H9 (cell line): ENCODE results near the gene P4HTM. TPM values are rescaled to one million over a fixed set of nuclear protein-coding genes. Genes with fewer than 3 reads are reported as not detected.

ENCODE experiments used
- DNase-seq: peaks from one replicate; pipeline ENCODE4 v3.0.0-alpha.2; 2017
- H2AFZ ChIP-seq: one replicate; pipeline ENCODE4 v1.6.1; 2013; ENCODE audit warnings: mild to moderate bottlenecking, low read length, control low read depth, moderate library complexity
- H2AK5ac ChIP-seq: 2 replicates; pipeline ENCODE4 v1.6.1; 2013; ENCODE audit warnings: low read length, control low read depth, mixed read lengths; ENCODE audit not compliant: insufficient read length
- H2BK120ac ChIP-seq: one replicate; pipeline ENCODE4 v1.6.1; 2013; ENCODE audit warnings: low read depth, mild to moderate bottlenecking, low read length, control low read depth, inconsistent platforms; ENCODE audit not compliant: poor library complexity, severe bottlenecking
- H2BK12ac ChIP-seq: 2 replicates; pipeline ENCODE4 v1.6.1; 2013; ENCODE audit warnings: low read length, control low read depth, mixed read lengths, low read depth; ENCODE audit not compliant: insufficient read length
- H2BK15ac ChIP-seq: 2 replicates; pipeline ENCODE4 v1.6.1; 2013; ENCODE audit warnings: low read depth, low read length, control low read depth
- H2BK20ac ChIP-seq: one replicate; pipeline ENCODE4 v1.6.1; 2013; ENCODE audit warnings: low read depth, mild to moderate bottlenecking, low read length, control low read depth, inconsistent platforms; ENCODE audit not compliant: poor library complexity, severe bottlenecking
- H2BK5ac ChIP-seq: 2 replicates; pipeline ENCODE4 v1.6.1; 2013; ENCODE audit warnings: low read length, control low read depth, mixed read lengths; ENCODE audit not compliant: insufficient read length
- H3K14ac ChIP-seq: 2 replicates; pipeline ENCODE4 v1.6.1; 2013; ENCODE audit warnings: low read length, control low read depth; ENCODE audit not compliant: insufficient read depth
- H3K18ac ChIP-seq: 2 replicates; pipeline ENCODE4 v1.6.1; 2013; ENCODE audit warnings: low read depth, mild to moderate bottlenecking, mixed read lengths, low read length, control low read depth; ENCODE audit not compliant: insufficient read length
- H3K23ac ChIP-seq: 2 replicates; pipeline ENCODE4 v1.6.1; 2013; ENCODE audit warnings: low read length, control low read depth, mixed read lengths, low read depth; ENCODE audit not compliant: insufficient read length
- H3K23me2 ChIP-seq: 2 replicates; pipeline ENCODE4 v1.6.1; 2013; ENCODE audit warnings: low read depth, mild to moderate bottlenecking, mixed read lengths, low read length, control low read depth; ENCODE audit not compliant: insufficient read length, poor library complexity, severe bottlenecking
- H3K27ac ChIP-seq: 2 replicates; pipeline ENCODE4 v1.5.1; 2013; ENCODE audit warnings: low read length, control low read depth, mixed read lengths, low read depth; ENCODE audit not compliant: insufficient read length
- H3K27me3 ChIP-seq: 2 replicates; pipeline ENCODE4 v1.6.1; 2013; ENCODE audit warnings: low read length, control low read depth, inconsistent platforms; ENCODE audit not compliant: insufficient read depth
- H3K4ac ChIP-seq: 2 replicates; pipeline ENCODE4 v1.6.1; 2013; ENCODE audit warnings: low read depth, mild to moderate bottlenecking, control low read depth, inconsistent platforms, low read length, moderate library complexity
- H3K4me1 ChIP-seq: 2 replicates; pipeline ENCODE4 v1.6.1; 2013; ENCODE audit warnings: low read length, control low read depth, inconsistent platforms; ENCODE audit not compliant: insufficient read depth
- H3K4me2 ChIP-seq: 2 replicates; pipeline ENCODE4 v1.6.1; 2013; ENCODE audit warnings: low read length, control low read depth, mixed read lengths; ENCODE audit not compliant: insufficient read length, insufficient read depth
- H3K56ac ChIP-seq: 2 replicates; pipeline ENCODE4 v1.6.1; 2013; ENCODE audit warnings: low read depth, mild to moderate bottlenecking, mixed read lengths, low read length, control low read depth; ENCODE audit not compliant: insufficient read length
- H3K79me1 ChIP-seq: 2 replicates; pipeline ENCODE4 v1.6.1; 2013; ENCODE audit warnings: low read depth, mild to moderate bottlenecking, moderate library complexity, low read length, control low read depth, inconsistent platforms; ENCODE audit not compliant: insufficient read depth, poor library complexity, severe bottlenecking
- H3K79me2 ChIP-seq: 2 replicates; pipeline ENCODE4 v1.6.1; 2013; ENCODE audit warnings: low read length, control low read depth, inconsistent platforms; ENCODE audit not compliant: insufficient read depth
- H3K9ac ChIP-seq: 2 replicates; pipeline ENCODE4 v1.6.1; 2013; ENCODE audit warnings: low read length, control low read depth, mixed read lengths; ENCODE audit not compliant: insufficient read length; ENCODE audit errors: extremely low read depth
- H3K9me3 ChIP-seq: one replicate; pipeline ENCODE4 v1.6.1; 2013; ENCODE audit warnings: low read depth, low read length, inconsistent platforms; ENCODE audit not compliant: control insufficient read depth
- H3T11ph ChIP-seq: one replicate; pipeline ENCODE4 v1.6.1; 2013; ENCODE audit warnings: mild to moderate bottlenecking, low read length, control low read depth, inconsistent platforms
- H4K20me1 ChIP-seq: one replicate; pipeline ENCODE4 v1.6.1; 2013; ENCODE audit not compliant: control insufficient read depth, insufficient read length, insufficient read depth
- H4K5ac ChIP-seq: 2 replicates; pipeline ENCODE4 v1.6.1; 2013; ENCODE audit warnings: low read depth, mild to moderate bottlenecking, mixed read lengths, low read length, control low read depth; ENCODE audit not compliant: insufficient read length
- H4K8ac ChIP-seq: replicated peaks from 2 replicates; pipeline ENCODE4 v1.6.1; 2013; ENCODE audit warnings: low read length, control low read depth, mixed read lengths, low read depth; ENCODE audit not compliant: insufficient read length
- H4K91ac ChIP-seq: 2 replicates; pipeline ENCODE4 v1.6.1; 2013; ENCODE audit warnings: low read depth, mild to moderate bottlenecking, moderate library complexity, mixed read lengths, low read length, control low read depth; ENCODE audit not compliant: insufficient read length
- H3K27ac Mint-ChIP-seq, 3 experiments: 2 replicates in 2 of 3; 3 replicates in 1 of 3; pipeline ENCODE4 v1.8.0; 2020 to 2021; ENCODE audit warnings: mixed read lengths in 3 of 3, mild to moderate bottlenecking in 1 of 3, moderate library complexity in 1 of 3
- H3K27me3 Mint-ChIP-seq: 2 replicates; pipeline ENCODE4 v1.8.0; 2021; ENCODE audit warnings: low read depth, mild to moderate bottlenecking, moderate library complexity, mixed read lengths
- H3K36me3 Mint-ChIP-seq, 3 experiments: 2 replicates in 2 of 3; 3 replicates in 1 of 3; pipeline ENCODE4 v1.8.0; 2020 to 2021; ENCODE audit warnings: low read depth in 3 of 3, mixed read lengths in 3 of 3; ENCODE audit not compliant: insufficient read depth in 1 of 3
- H3K4me1 Mint-ChIP-seq, 2 experiments: 2 replicates each; pipeline ENCODE4 v1.8.0; 2020; ENCODE audit warnings: mixed read lengths in 2 of 2
- H3K4me3 Mint-ChIP-seq, 2 experiments: 2 replicates in 1 of 2; 3 replicates in 1 of 2; pipeline ENCODE4 v1.8.0; 2020 to 2021; ENCODE audit warnings: mild to moderate bottlenecking in 2 of 2, mixed read lengths in 2 of 2, moderate library complexity in 1 of 2
- H3K9me3 Mint-ChIP-seq, 2 experiments: 2 replicates in 1 of 2; 3 replicates in 1 of 2; pipeline ENCODE4 v1.8.0; 2020; ENCODE audit warnings: mild to moderate bottlenecking in 2 of 2, mixed read lengths in 2 of 2, moderate library complexity in 1 of 2
- CTCF ChIP-seq: fragments of 200-600 bp; sonication (generic); conservative IDR thresholded peaks from 3 replicates; pipeline ENCODE4 v1.8.0; 2021; ENCODE audit warnings: antibody characterized with exemption, mild to moderate bottlenecking
- WGBS: extraction: QIAGEN DNeasy Blood & Tissue Kit; methylation state at CpG from one replicate; pipeline ENCODE4 v1.1.7; 2013; ENCODE audit warnings: missing lambda C conversion rate, low lambda C conversion rate, mixed read lengths; ENCODE audit not compliant: insufficient read length; ENCODE audit errors: extremely low coverage; 5-methylcytosine and 5-hydroxymethylcytosine counted together
- total RNA-seq: library from RNA; stranded (reverse); gene quantifications from 2 replicates; pipeline ENCODE4 v1.2.1, GENCODE V29; 2021

The P4HTM gene
- total RNA-seq, 1 experiment from 2014 or later, result 36.0 TPM

DNA sequence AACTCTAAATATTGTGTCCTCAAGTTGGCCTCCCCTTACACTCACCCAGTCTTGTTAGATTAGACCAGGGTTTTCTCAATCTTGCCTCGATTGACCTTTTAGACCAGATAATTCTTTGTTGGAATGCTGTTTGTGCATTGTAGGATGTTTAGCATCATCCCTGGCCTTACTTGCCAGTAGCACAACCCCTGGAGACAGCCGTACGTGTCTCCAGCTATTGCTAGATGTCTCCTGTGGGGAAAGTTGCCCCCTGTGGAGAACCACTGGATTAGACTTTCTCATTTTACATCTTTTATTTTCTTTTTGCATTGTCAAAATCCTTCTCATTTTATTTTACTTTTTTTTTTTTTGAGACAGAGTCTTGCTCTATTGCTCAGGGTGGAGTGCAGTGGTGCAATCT lies 19.4 kb downstream of the P4HTM start:
- Histone ChIP-seq H3K4me2 (no peak overlapping the region), H3K9ac (no peak overlapping the region), H3K79me1 (no peaks in the 10 kb centered on the region), H3K27ac (no peak overlapping the region), H2BK12ac (no peak overlapping the region), H3K14ac (no peak overlapping the region), H3K79me2 (peaks cover 10% of the 10 kb centered on the region; the same call in 1 of the 2 replicates), H3K23me2 (peaks cover 13% of the 10 kb centered on the region), H2BK20ac (no peak overlapping the region), H2BK15ac (no peak overlapping the region), H2AFZ (no peak overlapping the region), H3K56ac (no peak overlapping the region), H3K9me3 (no peaks in the 10 kb centered on the region), H3K4me1 (no peaks in the 10 kb centered on the region; the same call in 1 of the 2 replicates), H3K18ac (no peak overlapping the region), H2BK5ac (no peak overlapping the region), H3K27me3 (no peaks in the 10 kb centered on the region), H3K4ac (no peak overlapping the region), H2BK120ac (no peak overlapping the region), H4K5ac (no peak overlapping the region), H2AK5ac (no peak overlapping the region), H3K23ac (no peak overlapping the region), H4K20me1 (no peaks in the 10 kb centered on the region), H3T11ph (no peak overlapping the region), H4K91ac (no peak overlapping the region), H4K8ac (no peak overlapping the region)
- Mint-ChIP-seq H3K36me3 (peaks cover 9 to 48% (median 44%) of the 10 kb centered on the region in 3 experiments), H3K4me1 (peaks cover 16 to 17% of the 10 kb centered on the region in 2 experiments), H3K27me3 (no peaks in the 10 kb centered on the region; the same call in 1 of the 2 replicates), H3K4me3 (peak overlapping the region; percentile 22 to 100; a peak in 4 of 5 replicates), H3K27ac (no peak overlapping the region), H3K9me3 (no peaks in the 10 kb centered on the region; a peak in 1 of 5 replicates)
- no CpG with 5 or more reads among the region's 3 CpGs for WGBS
- no peak for TF ChIP-seq CTCF
- no peak for DNase-seq
